ENCODE results near the gene ZSCAN5B.
A peak's percentile ranks its signal among the peaks of the same experiment; 100 is the strongest.

ZSCAN5B gene

DNA sequence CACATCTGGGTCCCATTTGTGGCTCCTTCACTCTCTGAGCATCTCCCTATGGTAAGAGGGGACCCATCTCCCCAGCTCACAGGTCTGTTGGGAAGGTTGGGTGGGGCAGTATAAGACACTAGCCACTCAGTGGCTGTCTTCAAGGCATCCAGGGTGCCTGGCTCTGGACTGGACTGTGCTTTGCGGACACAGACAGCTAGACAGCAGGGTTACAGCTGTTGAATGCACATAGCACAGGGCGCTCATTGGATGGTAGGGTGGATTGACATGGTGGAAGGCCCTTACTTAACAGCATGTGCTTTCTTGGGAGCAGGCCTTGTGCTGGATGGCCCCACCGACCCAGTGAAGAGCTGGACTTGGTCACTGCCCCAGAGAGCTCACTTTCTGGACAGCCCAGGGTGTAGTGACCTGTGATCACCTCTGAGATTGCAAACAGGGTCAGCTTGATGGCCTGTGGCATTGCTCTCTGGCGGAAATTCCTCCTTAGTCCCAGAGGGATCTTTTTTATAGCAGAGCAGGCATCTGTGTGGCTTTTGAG lies 54.6 kb downstream of the ZSCAN5B start:
- no peak for DNase-seq

DNA sequence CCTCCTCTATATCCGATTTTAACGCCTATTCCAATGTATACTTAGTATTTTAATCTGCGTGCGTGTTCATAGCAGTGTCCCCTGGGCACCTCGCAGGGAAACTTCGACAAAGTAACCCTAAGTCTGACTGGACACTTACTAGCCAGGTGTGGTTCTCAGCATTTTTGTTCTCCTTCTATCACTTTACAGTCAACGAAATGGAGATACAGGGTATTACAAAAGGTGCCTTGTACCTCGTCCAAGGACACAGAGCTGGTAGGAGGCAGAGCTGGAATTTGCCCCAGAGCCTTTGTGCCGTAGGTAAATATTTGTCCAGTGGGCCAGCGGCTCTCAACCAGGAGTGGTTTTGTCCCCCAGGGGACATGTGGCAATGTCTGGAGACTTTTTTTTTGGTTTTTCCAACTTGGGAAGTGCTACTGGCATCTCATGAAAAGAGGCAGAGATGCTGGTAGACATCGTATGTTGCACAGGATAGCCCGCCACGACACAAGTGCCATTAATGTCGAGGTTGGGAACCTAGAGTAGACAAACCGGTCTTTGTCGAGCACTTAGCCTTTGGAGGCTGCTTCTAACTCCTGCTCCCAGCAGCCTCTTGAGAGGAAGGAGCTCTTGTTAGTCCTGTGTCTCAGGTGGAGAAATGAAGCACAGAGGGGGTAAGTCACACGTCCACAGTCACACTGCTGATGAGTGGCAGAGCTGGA lies 55.3 kb downstream of the ZSCAN5B start:
- DNase-seq = no peak

DNA sequence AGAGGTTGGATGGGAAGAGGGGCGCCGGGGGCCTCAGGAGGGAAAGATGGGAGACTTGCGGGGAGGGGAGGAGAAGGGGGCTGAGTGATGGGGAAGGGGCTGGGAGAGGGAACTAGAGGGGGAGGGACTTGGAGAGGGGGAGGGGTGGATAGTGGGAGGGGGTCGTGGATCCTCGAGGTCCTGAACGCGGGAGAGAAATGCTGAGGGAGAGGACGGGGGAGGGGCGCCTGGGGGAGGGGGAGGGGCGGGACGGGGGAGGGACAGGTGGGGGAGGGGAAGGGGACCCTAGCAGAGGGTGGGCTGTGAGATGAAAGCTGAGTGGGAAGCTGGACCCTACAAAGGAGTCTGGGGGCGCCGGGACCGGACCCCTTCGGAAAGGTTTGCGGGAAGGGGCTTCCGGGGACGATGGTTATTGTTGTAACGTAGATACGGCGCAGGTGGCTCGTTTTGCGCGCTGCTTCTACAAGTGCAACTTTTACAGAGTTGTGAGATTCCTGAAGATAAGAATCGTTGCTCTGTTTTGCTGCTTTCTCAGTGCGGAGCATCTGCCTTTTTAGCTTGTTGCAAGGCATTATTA lies 56.1 kb downstream of the ZSCAN5B start:
- peak; percentile 17 for DNase-seq

DNA sequence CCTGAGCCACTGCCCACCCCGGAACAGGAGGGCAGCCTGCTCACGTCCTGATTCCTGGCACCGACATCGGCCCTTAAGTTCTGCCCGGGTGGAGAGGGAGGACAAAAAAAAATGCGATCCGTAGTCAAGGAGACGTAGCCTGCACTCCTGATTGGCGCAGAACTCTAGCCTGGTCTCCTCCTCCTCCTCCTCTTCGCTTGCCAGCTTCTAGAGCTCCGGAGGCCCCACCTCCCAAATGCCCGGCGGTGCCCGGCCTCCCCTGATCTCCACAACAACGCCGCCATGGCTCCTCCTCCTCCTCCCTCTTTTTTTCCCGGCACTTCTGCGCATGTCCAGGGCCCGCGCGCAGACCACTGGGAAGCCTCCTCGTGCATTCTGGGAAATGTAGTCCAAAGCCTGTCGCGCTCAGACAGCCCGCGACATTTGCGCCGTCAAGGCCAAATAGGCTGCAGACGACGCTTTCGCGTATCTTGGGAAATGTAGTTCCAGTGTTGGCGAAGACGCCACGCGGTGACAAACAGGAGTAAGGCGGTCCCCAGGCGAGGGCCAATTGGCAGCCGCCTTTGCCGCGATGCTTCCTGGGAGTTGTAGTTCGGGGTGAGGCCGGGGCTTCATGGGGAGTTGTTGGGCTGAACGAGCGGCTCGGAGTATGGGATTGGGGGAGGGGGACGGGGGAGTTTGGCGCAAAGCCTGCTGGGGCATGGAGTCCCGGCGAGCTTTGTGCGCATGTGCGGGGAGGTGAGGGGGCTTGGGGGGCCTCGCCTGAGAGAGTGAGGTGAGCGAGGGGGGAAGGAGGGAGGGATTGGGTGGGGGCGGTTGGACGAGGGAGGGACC lies 56.8 kb downstream of the ZSCAN5B start, which contains the start of gene ZNF444:
Gene ZNF444 (plus strand): TSS at position 705 of the 834 bp plus-strand sequence. CDS start 5,625 bp downstream, outside the sequence.
- peak; percentile 100 for DNase-seq

DNA sequence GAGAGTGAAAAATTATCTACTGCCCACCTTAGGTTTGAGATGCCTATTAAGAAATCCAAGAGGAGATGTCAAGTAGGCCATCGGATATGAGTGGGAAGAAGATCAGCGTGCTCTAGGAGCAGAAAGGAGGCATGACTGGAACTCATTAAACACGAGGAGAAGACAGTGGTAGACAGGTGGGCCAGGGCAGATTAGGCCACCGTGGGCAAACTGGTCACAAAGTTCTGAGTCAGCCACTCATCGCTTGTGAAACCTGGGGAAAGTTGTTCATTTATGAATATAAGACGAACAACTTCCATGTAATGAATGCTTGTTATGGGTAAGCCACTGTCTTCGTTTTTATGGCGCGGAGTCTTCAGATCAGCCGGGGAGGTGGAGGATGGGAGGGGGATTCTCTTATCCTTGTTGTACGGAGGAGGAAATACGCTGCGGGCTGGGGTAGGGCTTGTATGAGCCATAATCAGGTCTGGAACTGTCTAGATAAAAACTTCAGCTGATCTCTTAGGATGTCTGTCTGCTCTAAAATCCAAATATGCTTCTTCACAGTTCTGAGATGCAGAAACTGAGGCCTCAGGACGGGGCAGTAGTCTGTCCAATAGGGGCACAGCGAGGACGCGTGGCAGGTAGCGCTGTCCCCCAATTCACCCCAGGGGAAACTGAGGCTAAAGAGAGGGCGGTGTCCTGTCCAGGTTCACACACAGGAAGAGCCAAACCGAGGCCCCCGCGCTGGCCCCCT lies 57.6 kb downstream of the ZSCAN5B start:
- DNase-seq = no peak
